ENCODE results near the gene KXD1.
"Not testable (repeated sequence)": the region's sequence is repeated elsewhere in the genome, so short reads cannot be mapped to it uniquely, and the experiment has no call there.

Gene KXD1

DNA sequence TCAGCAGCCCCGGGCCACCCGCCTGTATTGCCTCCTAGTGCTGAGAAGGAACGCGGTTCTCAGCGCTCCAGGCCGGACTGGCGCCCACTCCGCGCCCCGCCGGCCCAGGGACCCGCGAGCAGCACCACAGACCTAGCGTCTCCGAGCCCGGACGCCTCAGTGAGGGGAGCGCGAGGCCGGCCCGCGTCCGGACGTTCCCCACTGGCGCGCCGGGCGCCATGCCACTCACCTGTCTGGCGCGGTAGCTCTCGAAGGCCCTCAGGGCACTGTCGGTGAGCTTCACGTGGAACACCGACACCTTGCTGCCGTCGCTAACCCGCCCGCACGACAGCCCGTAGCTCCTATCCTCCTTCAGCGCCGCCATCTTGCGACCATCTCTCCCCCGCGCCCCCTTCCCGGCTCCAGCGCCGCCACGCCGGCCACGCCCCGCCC is 36.0 kb upstream of the KXD1 start, which contains the start of gene ELL:
Gene ELL (minus strand): TSS at position 379 of the 432 bp plus-strand sequence. CDS start 15 bp downstream, at position 364.
- no peaks in the 10 kb centered on the region for H3K9me3 ChIP-seq
- no peaks in the 10 kb centered on the region for H3K4me1 ChIP-seq
- no peaks in the 10 kb centered on the region for H3K27me3 ChIP-seq
- TF ChIP-seq, protein P1, sequence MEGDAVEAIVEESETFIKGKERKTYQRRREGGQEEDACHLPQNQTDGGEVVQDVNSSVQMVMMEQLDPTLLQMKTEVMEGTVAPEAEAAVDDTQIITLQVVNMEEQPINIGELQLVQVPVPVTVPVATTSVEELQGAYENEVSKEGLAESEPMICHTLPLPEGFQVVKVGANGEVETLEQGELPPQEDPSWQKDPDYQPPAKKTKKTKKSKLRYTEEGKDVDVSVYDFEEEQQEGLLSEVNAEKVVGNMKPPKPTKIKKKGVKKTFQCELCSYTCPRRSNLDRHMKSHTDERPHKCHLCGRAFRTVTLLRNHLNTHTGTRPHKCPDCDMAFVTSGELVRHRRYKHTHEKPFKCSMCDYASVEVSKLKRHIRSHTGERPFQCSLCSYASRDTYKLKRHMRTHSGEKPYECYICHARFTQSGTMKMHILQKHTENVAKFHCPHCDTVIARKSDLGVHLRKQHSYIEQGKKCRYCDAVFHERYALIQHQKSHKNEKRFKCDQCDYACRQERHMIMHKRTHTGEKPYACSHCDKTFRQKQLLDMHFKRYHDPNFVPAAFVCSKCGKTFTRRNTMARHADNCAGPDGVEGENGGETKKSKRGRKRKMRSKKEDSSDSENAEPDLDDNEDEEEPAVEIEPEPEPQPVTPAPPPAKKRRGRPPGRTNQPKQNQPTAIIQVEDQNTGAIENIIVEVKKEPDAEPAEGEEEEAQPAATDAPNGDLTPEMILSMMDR (IDR thresholded peaks at IDR 0.05; ENCODE audit: low read depth, low read length), result no peak
- H3K4me3 ChIP-seq (ENCODE audit: low read depth, low read length), result peak within 1 kb of the TSS; percentile 86
- H3K36me3 ChIP-seq, result no peaks in the 10 kb centered on the region
- DNase-seq, result peak; percentile 29

DNA sequence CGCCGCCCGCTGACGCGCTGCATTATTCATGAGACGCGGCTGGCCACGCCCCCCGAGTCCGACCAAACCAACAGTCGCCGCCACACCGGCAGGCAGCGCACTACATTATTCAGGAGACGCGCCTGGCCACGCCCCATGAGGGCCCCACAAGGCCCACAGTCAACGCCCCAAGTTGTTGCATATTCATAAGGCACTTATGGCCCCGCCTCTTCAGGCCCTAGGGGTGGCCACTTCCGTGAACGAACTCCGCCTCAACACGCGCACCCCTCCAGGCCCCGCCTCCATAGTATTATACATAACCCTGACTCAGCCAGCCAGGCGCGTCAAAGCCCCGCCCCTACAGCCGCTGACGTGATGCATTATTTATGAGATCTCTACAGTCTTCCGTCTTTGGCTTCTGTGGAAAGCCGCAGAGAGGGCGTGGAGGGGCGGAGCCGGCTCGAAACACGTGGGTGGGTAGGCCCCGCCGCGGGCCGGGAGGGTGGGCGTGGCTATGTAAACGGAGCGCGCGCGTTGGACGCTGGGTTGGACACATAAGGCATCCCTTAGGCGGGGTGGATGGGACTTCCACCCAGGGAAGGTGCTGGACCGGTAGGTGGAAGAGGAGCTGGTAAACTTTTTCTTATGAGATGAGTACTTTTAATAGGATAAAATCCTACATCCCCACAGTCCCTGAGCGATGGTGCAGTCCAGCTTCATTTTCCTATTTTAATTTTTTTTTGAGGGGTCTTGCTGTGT is 35.4 kb upstream of the KXD1 start:
- Histone ChIP-seq H3K4me3 (ENCODE audit: low read depth, low read length) (peak overlapping the region; percentile 86), H3K36me3 (no peaks in the 10 kb centered on the region), H3K4me1 (no peaks in the 10 kb centered on the region), H3K27me3 (no peaks in the 10 kb centered on the region), H3K9me3 (no peaks in the 10 kb centered on the region)
- TF ChIP-seq, protein P1 (IDR thresholded peaks at IDR 0.05; ENCODE audit: low read depth, low read length), result no peak
- DNase-seq, result peak; percentile 100

DNA sequence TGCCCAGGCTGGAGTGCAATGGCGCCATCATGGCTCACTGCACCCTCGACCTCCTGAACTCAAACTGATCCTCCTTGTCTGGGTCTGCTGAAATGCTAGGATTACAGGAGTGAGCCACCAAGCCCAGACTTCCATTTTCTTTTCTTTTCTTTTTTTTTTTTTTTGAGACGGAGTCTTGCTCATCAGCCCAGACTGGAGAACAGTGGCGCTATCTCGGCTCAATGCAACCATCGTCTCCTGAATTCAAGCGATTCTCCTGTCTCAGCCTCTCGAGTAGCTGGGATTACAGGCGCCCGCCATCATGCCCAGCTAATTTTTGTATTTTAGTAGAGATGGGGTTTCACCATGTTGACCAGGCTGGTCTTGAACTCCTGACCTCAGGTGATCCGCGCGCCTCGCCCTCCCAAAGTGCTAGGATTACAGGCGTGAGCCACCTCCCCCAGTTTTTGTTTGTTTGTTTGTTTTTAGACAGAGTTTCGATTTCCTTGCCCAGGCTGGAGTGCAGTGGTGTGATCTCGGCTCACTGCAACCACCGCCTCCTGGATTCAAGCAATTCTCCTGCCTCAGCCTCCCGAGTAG is 34.7 kb upstream of the KXD1 start:
- H3K36me3 ChIP-seq, H3K27me3 ChIP-seq, H3K4me1 ChIP-seq, H3K9me3 ChIP-seq, DNase-seq: not testable (repeated sequence)
- peak overlapping the region; percentile 34 for H3K4me3 ChIP-seq (ENCODE audit: low read depth, low read length)

DNA sequence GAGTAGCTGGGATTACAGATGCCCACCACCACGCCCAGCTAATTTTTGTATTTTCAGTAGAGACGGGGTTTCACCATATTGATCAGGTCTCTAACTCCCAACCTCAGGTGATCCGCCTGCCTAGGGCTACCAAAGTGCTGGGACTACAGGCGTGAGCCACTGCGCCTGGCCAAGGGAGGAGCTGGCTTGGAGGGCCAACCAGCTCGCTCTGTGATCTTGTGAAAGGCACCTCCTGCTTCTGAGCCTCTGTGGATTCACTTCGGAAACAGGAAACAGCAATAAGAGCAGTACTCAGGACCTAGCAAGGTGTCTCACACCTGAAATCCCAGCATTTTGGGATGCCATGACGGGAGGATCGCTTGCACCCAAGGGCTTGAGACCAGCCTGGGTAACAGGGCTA is 33.8 kb upstream of the KXD1 start:
- TF ChIP-seq, protein P1 (IDR thresholded peaks at IDR 0.05; ENCODE audit: low read depth, low read length), result no peak
- Histone ChIP-seq H3K4me3 (ENCODE audit: low read depth, low read length) (no peak overlapping the region), H3K9me3 (no peaks in the 10 kb centered on the region), H3K4me1 (no peaks in the 10 kb centered on the region), H3K27me3 (no peaks in the 10 kb centered on the region), H3K36me3 (no peaks in the 10 kb centered on the region)
- DNase-seq, result no peak

DNA sequence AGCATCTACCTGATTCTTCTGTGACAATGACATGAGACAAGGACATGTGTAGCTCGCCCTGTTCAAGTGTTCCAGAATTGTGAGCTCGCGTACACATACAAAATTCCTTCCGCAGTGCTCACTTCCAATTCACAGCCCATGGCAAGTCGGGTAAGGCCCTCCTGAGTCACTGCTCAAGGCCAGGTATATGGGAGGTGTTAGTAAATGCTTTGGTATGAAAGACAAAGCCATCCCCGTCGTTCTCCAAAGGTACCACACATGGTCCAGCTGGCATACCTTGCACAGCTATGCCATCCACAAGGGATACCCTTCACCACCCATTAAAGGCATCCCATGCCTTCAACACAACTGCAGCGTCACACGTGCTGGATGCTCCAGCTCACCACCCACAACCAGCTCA is 31.4 kb upstream of the KXD1 start:
- H3K27me3 ChIP-seq, result no peaks in the 10 kb centered on the region
- H3K36me3 ChIP-seq, result peaks cover 1% of the 10 kb centered on the region; the same call in 1 of the 2 replicates
- no peaks in the 10 kb centered on the region for H3K4me1 ChIP-seq
- H3K4me3 ChIP-seq (ENCODE audit: low read depth, low read length), result no peak overlapping the region
- no peaks in the 10 kb centered on the region for H3K9me3 ChIP-seq
- TF ChIP-seq, protein P1 (IDR thresholded peaks at IDR 0.05; ENCODE audit: low read depth, low read length), result no peak
- no peak for DNase-seq

DNA sequence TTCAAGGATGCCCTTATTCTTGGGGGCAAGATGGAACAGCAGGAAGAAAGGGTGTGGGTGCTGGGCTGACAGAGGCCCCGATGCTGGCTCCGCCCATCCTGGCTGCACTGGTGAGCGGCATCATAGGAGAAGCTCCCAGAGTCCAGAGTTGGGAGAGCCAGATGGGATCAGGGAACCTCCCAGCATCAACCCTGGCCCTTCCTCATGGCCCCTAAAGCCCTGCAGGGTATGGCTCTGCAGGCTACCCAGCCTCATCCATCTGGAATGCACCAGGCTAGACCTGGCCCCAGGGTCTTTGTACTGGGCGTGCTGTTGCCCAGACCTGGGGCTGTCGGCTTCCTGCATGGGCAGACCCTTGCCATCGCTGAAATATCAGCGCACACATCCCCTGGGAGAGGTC is 27.9 kb upstream of the KXD1 start:
- TF ChIP-seq, protein P1 (IDR thresholded peaks at IDR 0.05; ENCODE audit: low read depth, low read length), result no peak
- peaks cover 11% of the 10 kb centered on the region for H3K36me3 ChIP-seq
- H3K4me3 ChIP-seq (ENCODE audit: low read depth, low read length), result no peak overlapping the region
- DNase-seq, result peak; percentile 57
- no peaks in the 10 kb centered on the region for H3K4me1 ChIP-seq
- no peaks in the 10 kb centered on the region for H3K27me3 ChIP-seq
- H3K9me3 ChIP-seq, result no peaks in the 10 kb centered on the region
